HG03460 (cell line): Measurements from ENCODE around the gene FRMPD4.
"Not testable (repeated sequence)": the region's sequence is repeated elsewhere in the genome, so short reads cannot be mapped to it uniquely, and the experiment has no call there.

Experiments used
- ATAC-seq: cut with Tn5 transposase; IDR thresholded peaks from one replicate; pipeline ENCODE4 v1.9.1; 2021; ENCODE audit not compliant: unreplicated experiment

Gene FRMPD4

GRCh38 chrX:12494400-12495138, 356.3 kb downstream of the FRMPD4 start:
- ATAC-seq = no peak

- ATAC-seq = no peak
Observed at GRCh38 chrX:12496343-12496742, 358.1 kb downstream of the FRMPD4 start.

GRCh38 chrX:12497832-12498591, 359.7 kb downstream of the FRMPD4 start:
- ATAC-seq = no peak

GRCh38 chrX:12505127-12505526, 366.9 kb downstream of the FRMPD4 start:
- ATAC-seq = no peak

GRCh38 chrX:12515384-12515783, 377.1 kb downstream of the FRMPD4 start:
- peak; percentile 92 for ATAC-seq

- no peak for ATAC-seq
Observed at GRCh38 chrX:12526306-12526705, 388.0 kb downstream of the FRMPD4 start.

- ATAC-seq = not testable (repeated sequence)
Observed at GRCh38 chrX:12538096-12538495, 399.8 kb downstream of the FRMPD4 start.

GRCh38 chrX:12542251-12542650, 404.0 kb downstream of the FRMPD4 start:
- not testable (repeated sequence) for ATAC-seq

- ATAC-seq = no peak
Observed at GRCh38 chrX:12548341-12548740, 410.1 kb downstream of the FRMPD4 start.

- ATAC-seq = no peak
Observed at GRCh38 chrX:12548746-12549145, 410.5 kb downstream of the FRMPD4 start.

- no peak for ATAC-seq
Observed at GRCh38 chrX:12554206-12554605, 415.9 kb downstream of the FRMPD4 start.

GRCh38 chrX:12563121-12563520, 424.8 kb downstream of the FRMPD4 start:
- ATAC-seq = no peak

- no peak for ATAC-seq
Observed at GRCh38 chrX:12564221-12564620, 425.9 kb downstream of the FRMPD4 start.

- ATAC-seq = no peak
Observed at GRCh38 chrX:12567857-12568256, 429.6 kb downstream of the FRMPD4 start.

GRCh38 chrX:12570859-12571501, 432.7 kb downstream of the FRMPD4 start:
- no peak for ATAC-seq

- no peak for ATAC-seq
Observed at GRCh38 chrX:12579311-12579710, 441.0 kb downstream of the FRMPD4 start.

- no peak for ATAC-seq
Observed at GRCh38 chrX:12580548-12580947, 442.3 kb downstream of the FRMPD4 start.

- ATAC-seq = no peak
Observed at GRCh38 chrX:12581546-12581945, 443.3 kb downstream of the FRMPD4 start.

- no peak for ATAC-seq
Observed at GRCh38 chrX:12582649-12583048, 444.4 kb downstream of the FRMPD4 start.

GRCh38 chrX:12583543-12583942, 445.3 kb downstream of the FRMPD4 start:
- ATAC-seq = no peak

GRCh38 chrX:12595720-12596119, 457.4 kb downstream of the FRMPD4 start:
- no peak for ATAC-seq

- no peak for ATAC-seq
Observed at GRCh38 chrX:12610079-12610478, 471.8 kb downstream of the FRMPD4 start.
